Vagina (tissue), 2 donors: ENCODE results near the gene AQP5. TPM values are rescaled to one million over a fixed set of nuclear protein-coding genes. Genes with fewer than 3 reads are reported as not detected.

Experiments
- DNase-seq, 2 donors: peaks; one replicate each; pipeline ENCODE4 v3.0.0-alpha.2; 2017; ENCODE audit errors: extremely low spot score in 2 of 2
- H3K27ac ChIP-seq: fragments of 200-600 bp; sonication (generic); one replicate; pipeline ENCODE4 v1.5.1; 2019
- H3K27me3 ChIP-seq: fragments of 200-600 bp; sonication (generic); one replicate; pipeline ENCODE4 v1.5.1; 2019
- H3K36me3 ChIP-seq, 2 donors: fragments of 200-600 bp; sonication (generic); one replicate each; pipeline ENCODE4 v1.5.1; 2017 to 2019
- H3K4me1 ChIP-seq: fragments of 200-600 bp; sonication (generic); one replicate; pipeline ENCODE4 v1.5.1; 2019
- H3K4me3 ChIP-seq, 2 donors: fragments of 200-600 bp; sonication (generic); 1 replicate in 1 of 2; 2 replicates in 1 of 2; pipeline ENCODE4 v1.5.1; 2016 to 2019
- H3K9me3 ChIP-seq: fragments of 200-600 bp; sonication (generic); one replicate; pipeline ENCODE4 v1.5.1; 2019
- POLR2A ChIP-seq, 2 donors: fragments of 450-650 bp; IDR thresholded peaks; one replicate each; pipeline ENCODE4 v1.6.1; 2017; ENCODE audit warnings: antibody characterized with exemption in 2 of 2, mild to moderate bottlenecking in 2 of 2, moderate library complexity in 2 of 2
- POLR2AphosphoS5 ChIP-seq, 2 donors: sonication (generic); formaldehyde crosslinking; IDR thresholded peaks; one replicate each; pipeline ENCODE4 v1.9.0; 2017; ENCODE audit warnings: antibody characterized with exemption in 2 of 2, mild to moderate bottlenecking in 2 of 2, low read depth in 1 of 2; ENCODE audit not compliant: insufficient read depth in 1 of 2
- intact Hi-C: fragments of 100-400 bp; cut with DNase I; formaldehyde crosslinking; loops from one replicate; pipeline ENCODE4 v1.15.1; 2023
- total RNA-seq: library from RNA; depleted of rRNA; stranded (reverse); fragments of >200 nt; gene quantifications from one replicate; pipeline ENCODE4 v1.2.3, GENCODE V29; 2016
- TF ChIP-seq, protein P1 (sequence below), 3 experiments: fragments of 450-650 bp in 2 of 3; fragments of 200-600 bp in 1 of 3; sonication (generic) in 1 of 3; IDR thresholded peaks; one replicate each; pipeline ENCODE4 v1.5.1; 2017 to 2019; ENCODE audit warnings: antibody characterized with exemption in 3 of 3, mild to moderate bottlenecking in 2 of 3, moderate library complexity in 2 of 3

The AQP5 gene
- total RNA-seq, 1 donor from 2014 or later = not detected

DNA sequence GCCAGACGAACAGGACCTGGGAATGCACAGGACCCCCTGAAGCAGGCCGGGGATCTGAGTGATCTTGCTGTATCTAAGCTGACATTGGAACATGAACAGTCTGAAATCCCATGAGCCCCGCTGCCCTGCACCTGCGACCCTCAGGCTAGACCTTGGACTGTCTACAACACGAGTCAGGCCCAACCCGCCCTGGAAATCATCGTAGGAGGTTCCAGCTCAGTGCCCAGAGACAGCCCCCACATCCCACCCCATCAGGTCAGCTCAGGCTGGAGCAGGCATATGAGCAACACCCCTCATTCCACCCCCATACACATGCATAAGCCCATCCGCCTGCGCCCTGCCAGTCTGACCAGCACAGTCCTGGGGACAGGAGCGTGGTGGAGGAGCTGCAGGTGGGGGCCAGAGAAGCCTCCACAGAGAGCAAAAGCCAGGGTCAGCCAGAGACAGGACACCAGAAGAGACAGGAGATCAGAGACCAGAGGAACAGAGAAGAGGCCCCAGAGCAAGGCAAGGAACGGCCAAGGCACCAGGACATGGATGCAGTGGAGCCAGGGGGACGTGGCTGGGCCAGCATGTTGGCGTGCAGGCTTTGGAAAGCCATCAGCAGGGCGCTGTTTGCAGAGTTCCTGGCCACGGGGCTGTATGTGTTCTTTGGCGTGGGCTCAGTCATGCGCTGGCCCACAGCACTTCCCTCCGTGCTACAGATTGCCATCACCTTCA is 11.1 kb downstream of the AQP5 start, which contains the start of gene AQP6:
TSS of gene AQP6 (plus strand) at position 307 of the 720 bp plus-strand sequence. CDS start at position 534, 227 bp downstream.
- H3K27me3 ChIP-seq = no peaks in the 10 kb centered on the region
- H3K4me3 ChIP-seq = no peak within 1 kb of the TSS
- no peak for TF ChIP-seq POLR2A (IDR thresholded peaks at IDR 0.05)
- TF ChIP-seq, protein P1, sequence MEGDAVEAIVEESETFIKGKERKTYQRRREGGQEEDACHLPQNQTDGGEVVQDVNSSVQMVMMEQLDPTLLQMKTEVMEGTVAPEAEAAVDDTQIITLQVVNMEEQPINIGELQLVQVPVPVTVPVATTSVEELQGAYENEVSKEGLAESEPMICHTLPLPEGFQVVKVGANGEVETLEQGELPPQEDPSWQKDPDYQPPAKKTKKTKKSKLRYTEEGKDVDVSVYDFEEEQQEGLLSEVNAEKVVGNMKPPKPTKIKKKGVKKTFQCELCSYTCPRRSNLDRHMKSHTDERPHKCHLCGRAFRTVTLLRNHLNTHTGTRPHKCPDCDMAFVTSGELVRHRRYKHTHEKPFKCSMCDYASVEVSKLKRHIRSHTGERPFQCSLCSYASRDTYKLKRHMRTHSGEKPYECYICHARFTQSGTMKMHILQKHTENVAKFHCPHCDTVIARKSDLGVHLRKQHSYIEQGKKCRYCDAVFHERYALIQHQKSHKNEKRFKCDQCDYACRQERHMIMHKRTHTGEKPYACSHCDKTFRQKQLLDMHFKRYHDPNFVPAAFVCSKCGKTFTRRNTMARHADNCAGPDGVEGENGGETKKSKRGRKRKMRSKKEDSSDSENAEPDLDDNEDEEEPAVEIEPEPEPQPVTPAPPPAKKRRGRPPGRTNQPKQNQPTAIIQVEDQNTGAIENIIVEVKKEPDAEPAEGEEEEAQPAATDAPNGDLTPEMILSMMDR (IDR thresholded peaks at IDR 0.05) = no peak
- no peak for TF ChIP-seq POLR2AphosphoS5 (IDR thresholded peaks at IDR 0.05; ENCODE audit: insufficient read depth in 1 of 2, low read depth in 1 of 2)
- no peaks in the 10 kb centered on the region for H3K9me3 ChIP-seq
- intact Hi-C loops = loop anchor here (10.0 kb wide), 1 partner anchor 82 kb away; the partner anchor contains the start of gene ASIC1
- no peak for DNase-seq
- no peak within 1 kb of the TSS for H3K27ac ChIP-seq
- H3K4me1 ChIP-seq = peaks cover 7% of the 10 kb centered on the region
- no peaks in the 10 kb centered on the region for H3K36me3 ChIP-seq

DNA sequence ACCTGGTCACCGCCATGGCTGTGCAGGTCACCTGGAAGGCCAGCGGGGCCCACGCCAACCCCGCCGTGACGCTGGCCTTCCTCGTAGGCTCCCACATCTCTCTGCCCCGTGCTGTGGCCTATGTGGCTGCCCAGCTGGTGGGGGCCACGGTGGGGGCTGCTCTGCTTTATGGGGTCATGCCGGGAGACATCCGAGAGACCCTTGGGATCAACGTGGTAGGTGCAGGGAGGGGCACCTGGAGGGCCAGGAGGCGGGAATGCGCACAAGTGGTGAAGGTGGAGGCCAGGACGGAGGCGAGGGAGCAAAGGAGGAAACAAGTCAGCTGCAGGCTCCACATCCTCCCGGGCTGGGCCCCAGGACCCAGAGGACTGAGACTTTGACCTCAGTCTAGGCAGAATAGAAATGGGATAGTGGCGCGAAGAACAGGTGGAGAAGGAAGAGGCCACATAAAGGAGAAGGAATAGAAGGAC is 11.7 kb downstream of the AQP5 start:
- intact Hi-C loops = loop anchor here (10.0 kb wide), 1 partner anchor 81 kb away; the partner anchor contains the start of gene ASIC1
- TF ChIP-seq, protein P1 (IDR thresholded peaks at IDR 0.05) = no peak
- TF ChIP-seq POLR2AphosphoS5 (IDR thresholded peaks at IDR 0.05; ENCODE audit: insufficient read depth in 1 of 2, low read depth in 1 of 2) (no peak), POLR2A (IDR thresholded peaks at IDR 0.05) (no peak)
- Histone ChIP-seq H3K4me1 (peaks cover 6% of the 10 kb centered on the region), H3K27me3 (no peaks in the 10 kb centered on the region), H3K36me3 (no peaks in the 10 kb centered on the region), H3K9me3 (no peaks in the 10 kb centered on the region), H3K4me3 (no peak overlapping the region), H3K27ac (no peak overlapping the region)
- DNase-seq = no peak

DNA sequence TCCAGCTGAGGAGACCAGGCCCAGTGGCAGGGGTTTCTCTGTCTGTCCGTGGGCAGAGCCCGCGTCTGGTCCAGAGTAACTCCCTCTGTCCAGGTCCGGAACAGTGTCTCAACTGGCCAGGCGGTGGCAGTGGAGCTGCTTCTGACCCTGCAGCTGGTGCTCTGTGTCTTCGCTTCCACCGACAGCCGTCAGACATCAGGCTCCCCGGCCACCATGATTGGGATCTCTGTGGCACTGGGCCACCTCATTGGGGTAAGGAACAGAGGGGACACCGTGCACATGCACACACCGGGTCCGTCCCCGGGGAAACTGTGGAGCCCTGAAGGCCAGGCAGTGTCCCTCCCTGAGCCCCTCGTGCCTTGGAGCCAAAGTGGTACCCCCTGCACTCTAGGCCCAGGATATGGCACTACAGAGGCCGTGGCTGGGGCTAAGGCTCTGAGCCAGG is 12.6 kb downstream of the AQP5 start:
- Histone ChIP-seq H3K9me3 (no peaks in the 10 kb centered on the region), H3K4me3 (no peak overlapping the region), H3K27ac (no peak overlapping the region), H3K27me3 (no peaks in the 10 kb centered on the region), H3K4me1 (peaks cover 6% of the 10 kb centered on the region), H3K36me3 (no peaks in the 10 kb centered on the region)
- intact Hi-C loops = loop anchor here (10.0 kb wide), 1 partner anchor 81 kb away; the partner anchor contains the start of gene ASIC1
- DNase-seq = peak in 1 of 2 donors; percentile 88
- peak in 1 of 2 donors; percentile 13 for TF ChIP-seq POLR2AphosphoS5 (IDR thresholded peaks at IDR 0.05; ENCODE audit: insufficient read depth in 1 of 2, low read depth in 1 of 2)
- TF ChIP-seq, protein P1 (IDR thresholded peaks at IDR 0.05) = peak in 2 of 3 experiments; percentile 23 to 41
- no peak for TF ChIP-seq POLR2A (IDR thresholded peaks at IDR 0.05)

DNA sequence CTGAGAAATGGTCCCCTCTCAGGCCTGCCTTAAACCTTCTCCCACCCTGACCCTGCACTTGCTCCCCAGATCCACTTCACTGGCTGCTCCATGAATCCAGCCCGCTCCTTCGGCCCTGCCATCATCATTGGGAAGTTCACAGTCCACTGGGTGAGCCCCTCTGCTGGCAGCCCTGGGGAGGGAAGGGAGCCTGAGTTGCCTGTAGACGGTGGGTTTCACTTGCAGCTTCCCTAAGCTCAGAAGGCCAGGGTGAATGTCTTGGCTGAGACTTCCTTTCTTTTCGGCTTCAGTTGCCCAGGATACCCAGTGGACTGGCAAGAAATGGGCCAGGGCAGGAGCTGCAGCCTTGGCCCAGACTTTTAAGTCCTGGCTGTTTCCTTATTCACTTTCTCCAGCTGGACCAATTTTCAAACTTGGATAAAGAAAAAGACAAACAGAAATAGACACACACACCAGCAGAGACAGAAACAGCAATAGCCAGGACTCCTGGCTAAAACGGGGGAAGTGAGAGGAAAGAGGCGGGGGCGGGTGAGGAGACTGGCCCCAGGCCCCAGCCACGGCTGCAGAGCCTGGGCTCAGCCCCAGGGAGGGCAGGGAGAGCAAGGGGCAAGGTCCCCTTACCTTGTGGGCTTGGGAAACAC is 13.1 kb downstream of the AQP5 start:
- TF ChIP-seq POLR2A (IDR thresholded peaks at IDR 0.05) (no peak), POLR2AphosphoS5 (IDR thresholded peaks at IDR 0.05; ENCODE audit: insufficient read depth in 1 of 2, low read depth in 1 of 2) (no peak)
- TF ChIP-seq, protein P1 (IDR thresholded peaks at IDR 0.05) = no peak
- intact Hi-C loops = loop anchor here (10.0 kb wide), 1 partner anchor 80 kb away; the partner anchor contains the start of gene ASIC1
- Histone ChIP-seq H3K27ac (peak overlapping the region; percentile 5), H3K4me3 (no peak overlapping the region), H3K27me3 (no peaks in the 10 kb centered on the region), H3K36me3 (no peaks in the 10 kb centered on the region), H3K4me1 (peaks cover 6% of the 10 kb centered on the region), H3K9me3 (no peaks in the 10 kb centered on the region)
- peak in 1 of 2 donors; percentile 84 for DNase-seq
